ENCODE results near the gene LSP1. TPM values are rescaled to one million over a fixed set of nuclear protein-coding genes. Genes with fewer than 3 reads are reported as not detected.
"Not testable (repeated sequence)": the region's sequence is repeated elsewhere in the genome, so short reads cannot be mapped to it uniquely, and the experiment has no call there.

Gene LSP1
- total RNA-seq, 1 donor: 357 TPM

GRCh38 chr11:1870326-1870696, 17.4 kb downstream of the LSP1 start:
- Histone ChIP-seq H3K9me3 (ENCODE audit: low read depth, low read length) (no peaks in the 10 kb centered on the region), H3K4me1 (ENCODE audit: insufficient read depth, low read length) (peaks cover 59% of the 10 kb centered on the region), H3K4me3 (ENCODE audit: low read length) (no peak overlapping the region), H3K27me3 (ENCODE audit: insufficient read depth, low read length) (no peaks in the 10 kb centered on the region)

GRCh38 chr11:1870721-1871466, 18.0 kb downstream of the LSP1 start:
- Histone ChIP-seq H3K27me3 (ENCODE audit: insufficient read depth, low read length) (no peaks in the 10 kb centered on the region), H3K4me3 (ENCODE audit: low read length) (no peak overlapping the region), H3K4me1 (ENCODE audit: insufficient read depth, low read length) (peaks cover 61% of the 10 kb centered on the region), H3K9me3 (ENCODE audit: low read depth, low read length) (no peaks in the 10 kb centered on the region)

GRCh38 chr11:1871531-1871930, 18.6 kb downstream of the LSP1 start:
- Histone ChIP-seq H3K9me3 (ENCODE audit: low read depth, low read length) (no peaks in the 10 kb centered on the region), H3K4me3 (ENCODE audit: low read length) (no peak overlapping the region), H3K4me1 (ENCODE audit: insufficient read depth, low read length) (peaks cover 67% of the 10 kb centered on the region), H3K27me3 (ENCODE audit: insufficient read depth, low read length) (no peaks in the 10 kb centered on the region)

- no peaks in the 10 kb centered on the region for H3K27me3 ChIP-seq (ENCODE audit: insufficient read depth, low read length)
- peaks cover 70% of the 10 kb centered on the region for H3K4me1 ChIP-seq (ENCODE audit: insufficient read depth, low read length)
- no peak overlapping the region for H3K4me3 ChIP-seq (ENCODE audit: low read length)
- H3K9me3 ChIP-seq (ENCODE audit: low read depth, low read length): no peaks in the 10 kb centered on the region
Observed at GRCh38 chr11:1872267-1872985, 19.5 kb downstream of the LSP1 start.

- Histone ChIP-seq H3K27me3 (ENCODE audit: insufficient read depth, low read length) (no peaks in the 10 kb centered on the region), H3K4me1 (ENCODE audit: insufficient read depth, low read length) (peaks cover 65% of the 10 kb centered on the region), H3K4me3 (ENCODE audit: low read length) (no peak overlapping the region), H3K9me3 (ENCODE audit: low read depth, low read length) (no peaks in the 10 kb centered on the region)
Observed at GRCh38 chr11:1873048-1873812, 20.3 kb downstream of the LSP1 start.

- H3K4me3 ChIP-seq (ENCODE audit: low read length); H3K9me3 ChIP-seq (ENCODE audit: low read depth, low read length); H3K27me3 ChIP-seq (ENCODE audit: insufficient read depth, low read length): not testable (repeated sequence)
- peaks cover 63% of the 10 kb centered on the region for H3K4me1 ChIP-seq (ENCODE audit: insufficient read depth, low read length)
Observed at GRCh38 chr11:1873813-1874150, 20.9 kb downstream of the LSP1 start.

GRCh38 chr11:1874441-1875092, 21.7 kb downstream of the LSP1 start:
- H3K27me3 ChIP-seq (ENCODE audit: insufficient read depth, low read length); H3K9me3 ChIP-seq (ENCODE audit: low read depth, low read length); H3K4me3 ChIP-seq (ENCODE audit: low read length): not testable (repeated sequence)
- H3K4me1 ChIP-seq (ENCODE audit: insufficient read depth, low read length): peaks cover 60% of the 10 kb centered on the region

GRCh38 chr11:1875093-1875850, 22.4 kb downstream of the LSP1 start:
- Histone ChIP-seq H3K27me3 (ENCODE audit: insufficient read depth, low read length) (no peaks in the 10 kb centered on the region), H3K4me1 (ENCODE audit: insufficient read depth, low read length) (peaks cover 60% of the 10 kb centered on the region), H3K4me3 (ENCODE audit: low read length) (no peak overlapping the region), H3K9me3 (ENCODE audit: low read depth, low read length) (no peaks in the 10 kb centered on the region)

GRCh38 chr11:1875851-1876301, 23.0 kb downstream of the LSP1 start:
- H3K4me1 ChIP-seq (ENCODE audit: insufficient read depth, low read length): peaks cover 60% of the 10 kb centered on the region
- H3K9me3 ChIP-seq (ENCODE audit: low read depth, low read length); H3K4me3 ChIP-seq (ENCODE audit: low read length); H3K27me3 ChIP-seq (ENCODE audit: insufficient read depth, low read length): not testable (repeated sequence)

GRCh38 chr11:1876361-1877063, 23.6 kb downstream of the LSP1 start:
- H3K27me3 ChIP-seq (ENCODE audit: insufficient read depth, low read length): no peaks in the 10 kb centered on the region
- no peaks in the 10 kb centered on the region for H3K9me3 ChIP-seq (ENCODE audit: low read depth, low read length)
- H3K4me1 ChIP-seq (ENCODE audit: insufficient read depth, low read length): peaks cover 60% of the 10 kb centered on the region
- no peak overlapping the region for H3K4me3 ChIP-seq (ENCODE audit: low read length)

GRCh38 chr11:1877211-1878136, 24.6 kb downstream of the LSP1 start:
- Histone ChIP-seq H3K27me3 (ENCODE audit: insufficient read depth, low read length) (no peaks in the 10 kb centered on the region), H3K4me1 (ENCODE audit: insufficient read depth, low read length) (peaks cover 60% of the 10 kb centered on the region)

GRCh38 chr11:1878137-1879031, 25.5 kb downstream of the LSP1 start:
- no peaks in the 10 kb centered on the region for H3K27me3 ChIP-seq (ENCODE audit: insufficient read depth, low read length)
- H3K4me1 ChIP-seq (ENCODE audit: insufficient read depth, low read length): peaks cover 58% of the 10 kb centered on the region
- H3K9me3 ChIP-seq (ENCODE audit: low read depth, low read length): no peaks in the 10 kb centered on the region
- H3K4me3 ChIP-seq (ENCODE audit: low read length): no peak overlapping the region

More at GRCh38 chr11:1877211-1878136, 24.6 kb downstream of the LSP1 start:
- Histone ChIP-seq H3K9me3 (ENCODE audit: low read depth, low read length) (no peaks in the 10 kb centered on the region), H3K4me3 (ENCODE audit: low read length) (no peak overlapping the region)

Data from mononuclear cell (primary cell).